Sigmoid colon (tissue), 7 donors: ENCODE data around the gene ANKRD33. TPM values are rescaled to one million over a fixed set of nuclear protein-coding genes. Genes with fewer than 3 reads are reported as not detected.

ENCODE experiments used
- DNase-seq: peaks from one replicate; pipeline ENCODE4 v3.0.0-alpha.2; 2019
- H3K27ac ChIP-seq, 4 donors: fragments of 200-600 bp; sonication (generic); one replicate each; pipeline ENCODE4 v1.5.1; 2016 to 2019; ENCODE audit warnings: mild to moderate bottlenecking in 1 of 4
- H3K27me3 ChIP-seq, 3 donors: fragments of 200-600 bp; sonication (generic); one replicate each; pipeline ENCODE4 v1.5.1; 2019; ENCODE audit warnings: mild to moderate bottlenecking in 1 of 3
- H3K36me3 ChIP-seq, 4 donors: fragments of 200-600 bp; sonication (generic); one replicate each; pipeline ENCODE4 v1.5.1; 2016 to 2019
- H3K4me1 ChIP-seq, 4 donors: fragments of 200-600 bp; sonication (generic); one replicate each; pipeline ENCODE4 v1.5.1; 2017 to 2019
- H3K4me3 ChIP-seq, 4 donors: fragments of 200-600 bp; sonication (generic); one replicate each; pipeline ENCODE4 v1.5.1; 2017 to 2019; ENCODE audit warnings: mild to moderate bottlenecking in 2 of 4, moderate library complexity in 1 of 4
- H3K9me3 ChIP-seq, 4 donors: fragments of 200-600 bp in 3 of 4; sonication (generic) in 3 of 4; one replicate each; pipeline versions ENCODE4 v1.5.1 to v1.6.1; 2013 to 2019
- CTCF ChIP-seq, 4 experiments: fragments of 450-650 bp in 3 of 4; fragments of 200-600 bp in 1 of 4; IDR thresholded peaks; one replicate each; pipeline ENCODE4 v1.5.1; 2016 to 2019; ENCODE audit warnings: antibody characterized with exemption in 4 of 4, mild to moderate bottlenecking in 3 of 4, moderate library complexity in 2 of 4
- EP300 ChIP-seq, 4 donors: sonication (generic); formaldehyde crosslinking; IDR thresholded peaks; one replicate each; pipeline ENCODE4 v1.6.1; 2017; ENCODE audit warnings: antibody characterized with exemption in 4 of 4
- POLR2A ChIP-seq, 2 donors: fragments of 450-650 bp; IDR thresholded peaks; one replicate each; pipeline ENCODE4 v1.6.1; 2016; ENCODE audit warnings: antibody characterized with exemption in 2 of 2, mild to moderate bottlenecking in 2 of 2, moderate library complexity in 2 of 2
- POLR2AphosphoS5 ChIP-seq, 4 donors: sonication (generic); formaldehyde crosslinking; IDR thresholded peaks; one replicate each; pipeline ENCODE4 v1.6.1; 2017; ENCODE audit warnings: antibody characterized with exemption in 4 of 4
- whole genome bisulfite sequencing, 2 donors: extraction: QIAGEN DNeasy Blood & Tissue Kit; methylation state at CpG; one replicate each; pipeline ENCODE4 v1.1.7; 2013; 5-methylcytosine and 5-hydroxymethylcytosine counted together
- intact Hi-C: fragments of 100-400 bp; cut with DNase I; formaldehyde crosslinking; loops from one replicate; pipeline ENCODE4 v1.15.1; 2023
- polyA plus RNA-seq, 3 donors: library from polyadenylated mRNA; stranded (reverse); fragments of 200-250 nt; gene quantifications; one replicate each; pipeline ENCODE4 v1.2.3, GENCODE V29; 2013
- total RNA-seq, 4 donors: library from RNA; depleted of rRNA; stranded (reverse); fragments of >200 nt; gene quantifications; one replicate each; pipeline ENCODE4 v1.1.0, GENCODE V29; 2016
- donor health status: healthy with polysubstance abuse.
- donor health status: Bipolar disorder and iron deficiency.
- donor health status: healthy.

ANKRD33 gene
- total and polyA plus RNA-seq, 7 donors, result 0.16 TPM; not detected in 6

GRCh38 chr12:51922146-51922545, 34.2 kb downstream of the ANKRD33 start:
- Histone ChIP-seq H3K36me3 (no peaks in the 10 kb centered on the region), H3K4me3 (no peak overlapping the region), H3K9me3 (no peaks in the 10 kb centered on the region), H3K4me1 (peaks cover 0 to 12% (median 10%) of the 10 kb centered on the region in 4 donors), H3K27ac (peak overlapping the region; percentile 54 to 80 (median 65)), H3K27me3 (peaks cover 0 to 10% (median 0%) of the 10 kb centered on the region in 3 donors)
- 95 to 96% methylated on average over 2 of the region's 2 CpGs for WGBS, 2 donors
- DNase-seq, result peak; percentile 43
- intact Hi-C loops, result no loop called here
- TF ChIP-seq POLR2AphosphoS5 (IDR thresholded peaks at IDR 0.05) (no peak), EP300 (IDR thresholded peaks at IDR 0.05) (no peak), CTCF (IDR thresholded peaks at IDR 0.05) (no peak), POLR2A (IDR thresholded peaks at IDR 0.05) (no peak)

DNA sequence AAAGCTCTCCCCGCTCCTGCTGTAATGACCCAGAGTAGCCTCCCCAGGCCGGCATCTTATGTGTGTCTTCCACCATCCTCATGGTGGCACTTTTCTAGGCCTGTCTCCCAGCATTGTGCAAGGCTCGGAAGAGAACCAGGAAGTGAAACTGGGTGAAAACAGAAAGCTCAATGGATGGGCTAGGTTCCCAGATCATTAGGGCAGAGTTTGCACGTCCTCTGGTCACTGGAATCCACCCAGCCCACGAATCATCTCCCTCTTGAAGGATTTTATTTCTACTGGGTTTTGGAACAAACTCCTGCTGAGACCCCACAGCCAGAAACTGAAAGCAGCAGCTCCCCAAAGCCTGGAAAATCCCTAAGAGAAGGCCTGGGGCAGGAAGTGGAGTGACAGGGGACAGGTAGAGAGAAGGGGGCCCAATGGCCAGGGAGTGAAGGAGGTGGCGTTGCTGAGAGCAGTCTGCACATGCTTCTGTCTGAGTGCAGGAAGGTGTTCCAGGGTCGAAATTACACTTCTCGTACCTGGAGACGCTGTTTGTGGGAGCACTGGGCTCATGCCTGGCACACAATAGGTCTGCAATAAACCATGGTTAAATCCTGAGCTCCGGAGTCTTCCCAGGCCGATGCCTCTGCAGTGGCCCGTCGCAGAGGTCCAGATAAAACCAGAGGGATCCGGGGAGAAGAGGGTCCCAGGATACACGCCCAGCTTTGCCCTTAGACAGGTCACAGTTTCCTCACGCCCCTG, 35.0 kb downstream of the ANKRD33 start:
- peak overlapping the region; percentile 54 to 80 (median 65) for H3K27ac ChIP-seq
- DNase-seq, result peak; percentile 84
- H3K9me3 ChIP-seq, result no peaks in the 10 kb centered on the region
- H3K36me3 ChIP-seq, result no peaks in the 10 kb centered on the region
- intact Hi-C loops, result no loop called here
- H3K27me3 ChIP-seq, result peaks cover 0 to 10% (median 0%) of the 10 kb centered on the region in 3 donors
- TF ChIP-seq POLR2A (IDR thresholded peaks at IDR 0.05), result no peak
- TF ChIP-seq EP300 (IDR thresholded peaks at IDR 0.05), result no peak
- no peak for TF ChIP-seq CTCF (IDR thresholded peaks at IDR 0.05)
- TF ChIP-seq POLR2AphosphoS5 (IDR thresholded peaks at IDR 0.05), result peak in 1 of 4 donors; percentile 42
- peak overlapping the region in 1 of 4 donors; percentile 10 for H3K4me3 ChIP-seq
- peaks cover 0 to 12% (median 10%) of the 10 kb centered on the region in 4 donors for H3K4me1 ChIP-seq
- 51 to 53% methylated on average over 16 of the region's 16 CpGs for WGBS, 2 donors

DNA sequence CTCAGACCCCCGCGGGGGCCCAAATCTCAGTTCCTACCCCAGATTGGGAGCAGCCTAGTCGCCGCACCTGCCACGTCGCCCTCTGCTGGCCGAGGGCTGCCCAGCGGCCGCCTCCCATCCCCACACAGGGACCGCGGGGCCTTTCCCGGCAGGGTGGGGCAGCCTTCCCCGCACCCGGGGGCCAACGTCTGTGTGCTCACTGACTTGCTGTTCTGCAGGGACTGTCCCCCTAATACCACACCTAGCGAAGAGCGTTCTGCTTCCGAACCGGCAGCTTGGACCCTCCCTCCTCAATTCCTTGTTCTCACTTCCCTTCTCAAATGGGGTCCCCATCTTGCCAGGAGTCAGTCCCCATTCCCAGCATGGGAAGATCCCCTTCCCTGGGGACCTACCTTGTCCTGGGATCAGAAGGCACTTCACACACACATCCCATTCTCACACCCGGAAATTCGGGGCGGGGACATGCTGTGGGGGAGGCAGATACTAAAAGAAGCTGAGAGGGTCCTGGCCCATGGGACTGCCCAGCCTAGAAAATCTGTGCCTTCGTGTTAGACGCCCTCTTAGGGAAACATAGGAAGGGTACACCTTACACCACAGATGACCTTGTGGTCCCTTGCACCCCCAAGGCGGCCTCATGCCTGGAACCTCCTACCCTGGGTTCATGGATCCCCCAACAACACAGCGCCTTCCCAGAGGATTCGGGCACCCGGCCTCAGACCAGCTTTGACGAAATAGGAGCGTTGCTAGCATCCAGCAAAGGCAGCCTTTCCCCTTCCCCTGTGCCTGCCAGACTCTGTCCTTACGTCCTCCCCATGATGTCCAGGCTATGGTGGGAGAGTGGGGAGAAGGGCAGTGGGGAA, 35.8 kb downstream of the ANKRD33 start:
- WGBS, 2 donors, result 22 to 27% methylated on average over 31 of the region's 31 CpGs
- Histone ChIP-seq H3K27ac (peak overlapping the region; percentile 54 to 80 (median 65)), H3K27me3 (peaks cover 0 to 10% (median 0%) of the 10 kb centered on the region in 3 donors), H3K9me3 (no peaks in the 10 kb centered on the region), H3K4me1 (peaks cover 0 to 12% (median 10%) of the 10 kb centered on the region in 4 donors), H3K36me3 (no peaks in the 10 kb centered on the region), H3K4me3 (peak overlapping the region in 1 of 4 donors; percentile 10)
- intact Hi-C loops, result no loop called here
- DNase-seq, result peak; percentile 79
- TF ChIP-seq CTCF (IDR thresholded peaks at IDR 0.05) (peak; percentile 55 to 77 (median 61)), POLR2AphosphoS5 (IDR thresholded peaks at IDR 0.05) (peak in 1 of 4 donors; percentile 15), EP300 (IDR thresholded peaks at IDR 0.05) (no peak)

DNA sequence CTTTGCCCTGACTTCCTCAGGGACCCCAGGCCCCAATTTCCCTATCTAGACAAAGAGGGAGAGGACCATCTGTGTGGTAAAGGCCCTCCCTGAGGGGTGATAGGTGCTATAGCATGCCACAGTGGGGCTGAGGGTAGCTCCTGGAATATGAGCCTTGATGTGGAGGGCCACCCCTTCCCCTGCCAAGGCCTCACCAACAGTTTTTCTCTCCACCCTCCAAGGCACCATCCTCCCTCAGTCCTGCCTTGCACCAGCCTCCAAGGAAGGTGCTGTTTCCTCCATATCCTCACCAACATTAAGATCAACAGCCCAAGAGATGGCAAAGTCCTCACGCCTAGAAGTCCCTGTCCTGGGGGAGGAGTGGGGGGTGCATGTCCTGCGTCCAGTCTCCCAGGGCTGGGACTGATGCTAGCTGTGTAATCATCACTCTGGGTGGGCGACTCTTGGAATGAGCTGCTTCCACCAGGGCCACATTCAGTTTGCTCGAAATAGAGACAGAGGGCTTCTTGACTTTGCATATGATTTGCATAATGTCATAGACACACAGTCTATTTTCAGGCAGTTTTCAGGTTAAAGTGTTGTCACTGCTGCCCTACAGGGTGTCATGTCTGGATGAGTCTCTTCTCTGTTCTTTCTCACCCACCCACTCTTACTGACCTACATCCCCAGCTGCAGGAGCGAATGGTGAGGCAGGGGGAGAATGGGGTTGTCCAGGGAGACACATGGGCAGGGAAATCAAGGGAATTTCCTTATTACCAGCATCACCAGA, 36.8 kb downstream of the ANKRD33 start:
- H3K27ac ChIP-seq, result no peak overlapping the region
- no peak for DNase-seq

More for the DNA sequence above, 36.8 kb downstream of the ANKRD33 start:
- peak in 1 of 4 donors; percentile 6 for TF ChIP-seq POLR2AphosphoS5 (IDR thresholded peaks at IDR 0.05)
- no peak for TF ChIP-seq EP300 (IDR thresholded peaks at IDR 0.05)
- Histone ChIP-seq H3K9me3 (no peaks in the 10 kb centered on the region), H3K4me3 (no peak overlapping the region), H3K27me3 (peaks cover 0 to 10% (median 0%) of the 10 kb centered on the region in 3 donors), H3K36me3 (no peaks in the 10 kb centered on the region), H3K4me1 (peaks cover 0 to 12% (median 10%) of the 10 kb centered on the region in 4 donors)
- intact Hi-C loops, result no loop called here
- 82 to 83% methylated on average over 5 of the region's 5 CpGs for WGBS, 2 donors
